ENCODE data around the gene CHST15.

CHST15 gene

GRCh38 chr10:123964953-123965352 is 128.4 kb downstream of the CHST15 start:
- no peak for DNase-seq (ENCODE audit: extremely low read depth, low read depth)
- no peak for TF ChIP-seq CTCF (IDR thresholded peaks at IDR 0.05; ENCODE audit: low read depth, low read length)

- no peak for DNase-seq (ENCODE audit: extremely low read depth, low read depth)
- TF ChIP-seq CTCF (IDR thresholded peaks at IDR 0.05; ENCODE audit: low read depth, low read length): no peak
Observed at GRCh38 chr10:123962756-123963530, 130.5 kb downstream of the CHST15 start.

- no peak for DNase-seq (ENCODE audit: extremely low read depth, low read depth)
- TF ChIP-seq CTCF (IDR thresholded peaks at IDR 0.05; ENCODE audit: low read depth, low read length): no peak
Observed at GRCh38 chr10:123958241-123958640, 135.2 kb downstream of the CHST15 start.

Data from AG09319 (cell line).